Measurements from ENCODE around the gene SLC9A3. TPM values are rescaled to one million over a fixed set of nuclear protein-coding genes. Genes with fewer than 3 reads are reported as not detected.

Gene SLC9A3
- polyA plus RNA-seq, 1 of the 3 experiments (the other 2 are of a cell fraction): 1.9 TPM

DNA sequence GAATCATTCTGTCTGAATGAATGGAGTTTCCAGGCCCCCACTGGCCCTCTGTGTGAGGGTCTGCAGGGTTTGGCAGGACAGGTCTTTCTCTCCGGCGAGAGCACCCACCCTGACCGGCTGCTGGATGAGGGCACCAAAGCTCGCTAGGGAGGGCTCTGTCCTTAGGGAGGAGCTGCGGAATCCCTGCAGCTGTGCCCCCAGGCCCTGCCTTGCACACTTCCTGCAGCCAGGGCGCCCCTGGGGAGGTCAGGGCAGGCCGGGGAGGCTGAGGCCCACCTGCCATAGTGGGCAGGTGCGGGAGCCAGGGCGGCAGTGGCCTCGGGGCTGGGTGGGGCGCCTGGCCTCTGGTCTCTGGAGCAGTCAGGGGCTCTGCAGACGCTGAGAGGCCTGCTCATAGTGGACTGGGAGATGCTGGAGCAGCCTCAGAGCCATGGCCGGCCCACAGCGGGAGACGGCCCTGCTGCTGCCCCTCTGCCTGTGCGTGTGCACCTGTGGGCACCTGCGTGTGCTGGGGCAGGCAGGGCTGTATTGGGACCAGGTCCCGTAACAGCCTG, 45.2 kb downstream of the SLC9A3 start (continued):
- TF ChIP-seq RXRA (IDR thresholded peaks at IDR 0.05; ENCODE audit: borderline replicate concordance, low read depth) (no peak), TCF12 (IDR thresholded peaks at IDR 0.05) (no peak)
- TF ChIP-seq, protein P1, sequence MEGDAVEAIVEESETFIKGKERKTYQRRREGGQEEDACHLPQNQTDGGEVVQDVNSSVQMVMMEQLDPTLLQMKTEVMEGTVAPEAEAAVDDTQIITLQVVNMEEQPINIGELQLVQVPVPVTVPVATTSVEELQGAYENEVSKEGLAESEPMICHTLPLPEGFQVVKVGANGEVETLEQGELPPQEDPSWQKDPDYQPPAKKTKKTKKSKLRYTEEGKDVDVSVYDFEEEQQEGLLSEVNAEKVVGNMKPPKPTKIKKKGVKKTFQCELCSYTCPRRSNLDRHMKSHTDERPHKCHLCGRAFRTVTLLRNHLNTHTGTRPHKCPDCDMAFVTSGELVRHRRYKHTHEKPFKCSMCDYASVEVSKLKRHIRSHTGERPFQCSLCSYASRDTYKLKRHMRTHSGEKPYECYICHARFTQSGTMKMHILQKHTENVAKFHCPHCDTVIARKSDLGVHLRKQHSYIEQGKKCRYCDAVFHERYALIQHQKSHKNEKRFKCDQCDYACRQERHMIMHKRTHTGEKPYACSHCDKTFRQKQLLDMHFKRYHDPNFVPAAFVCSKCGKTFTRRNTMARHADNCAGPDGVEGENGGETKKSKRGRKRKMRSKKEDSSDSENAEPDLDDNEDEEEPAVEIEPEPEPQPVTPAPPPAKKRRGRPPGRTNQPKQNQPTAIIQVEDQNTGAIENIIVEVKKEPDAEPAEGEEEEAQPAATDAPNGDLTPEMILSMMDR (IDR thresholded peaks at IDR 0.05): no peak

- Histone ChIP-seq H4K20me1 (ENCODE audit: insufficient read depth) (peaks cover 6% of the 10 kb centered on the region), H3K9me2 (no peaks in the 10 kb centered on the region), H3K9me3 (no peaks in the 10 kb centered on the region), H3F3A (replicated peaks; ENCODE audit: insufficient read depth) (no peaks in the 10 kb centered on the region), H3K79me2 (ENCODE audit: insufficient read depth) (no peaks in the 10 kb centered on the region), H2AFZ (ENCODE audit: low read depth) (no peak overlapping the region), H3K4me1 (ENCODE audit: control insufficient read depth in 1 of 2, insufficient read depth in 2 of 2, low read depth in 1 of 2, low read length in 1 of 2) (peaks cover 0 to 5% of the 10 kb centered on the region in 2 experiments; a peak in 1 of 4 replicates), H3K36me3 (replicated peaks in 1 of 2; ENCODE audit: control insufficient read depth in 1 of 2, insufficient read depth in 2 of 2, low read length in 1 of 2) (no peaks in the 10 kb centered on the region), H3K4me2 (no peak overlapping the region), H3K27ac (ENCODE audit: low read depth in 2 of 2, low read length in 1 of 2) (no peak overlapping the region), H3K27me3 (ENCODE audit: insufficient read depth) (no peaks in the 10 kb centered on the region), H3K4me3 (ENCODE audit: low read depth in 2 of 2, low read length in 1 of 2) (no peak overlapping the region), H3K9ac (no peak overlapping the region)
- 69% methylated on average over 8 of the region's 18 CpGs for WGBS (ENCODE audit: low lambda C conversion rate)
- no peak for DNase-seq
- ChIA-PET CTCF (interaction anchor here (1.2 kb wide), 1 partner anchor 32 kb away, joined by 3 read pairs; no protein-coding TSS in a partner anchor), POLR2A (no interaction called here)
- TF ChIP-seq YY1 (IDR thresholded peaks at IDR 0.05; ENCODE audit: low read depth): no peak
Observed at GRCh38 chr5:478369-478981, 45.8 kb downstream of the SLC9A3 start.

- no peak overlapping the region for H3K9ac ChIP-seq
- H4K20me1 ChIP-seq (ENCODE audit: insufficient read depth): peaks cover 6% of the 10 kb centered on the region
- H3K4me1 ChIP-seq (ENCODE audit: control insufficient read depth in 1 of 2, insufficient read depth in 2 of 2, low read depth in 1 of 2, low read length in 1 of 2): peaks cover 0 to 5% of the 10 kb centered on the region in 2 experiments; a peak in 1 of 4 replicates
- ChIA-PET CTCF (no interaction called here), POLR2A (no interaction called here)
- no peaks in the 10 kb centered on the region for H3K27me3 ChIP-seq (ENCODE audit: insufficient read depth)
- TF ChIP-seq SIN3A (IDR thresholded peaks at IDR 0.05; ENCODE audit: borderline replicate concordance, low read depth, low read length) (no peak), SMC3 (IDR thresholded peaks at IDR 0.05; ENCODE audit: low read depth, low read length) (no peak), PBX3 (IDR thresholded peaks at IDR 0.05) (no peak), TCF12 (IDR thresholded peaks at IDR 0.05) (no peak), NRF1 (IDR thresholded peaks at IDR 0.05; ENCODE audit: low read depth, low read length) (no peak), ELF1 (IDR thresholded peaks at IDR 0.05) (no peak), FOXJ3 (CRISPR knock-in tag; IDR thresholded peaks at IDR 0.05) (no peak), CHD2 (IDR thresholded peaks at IDR 0.05; ENCODE audit: low read length, partially characterized antibody) (no peak), MAX (IDR thresholded peaks at IDR 0.05; ENCODE audit: low read depth) (no peak), GABPA (IDR thresholded peaks at IDR 0.05; ENCODE audit: low read depth) (no peak)
- TF ChIP-seq, protein P2, sequence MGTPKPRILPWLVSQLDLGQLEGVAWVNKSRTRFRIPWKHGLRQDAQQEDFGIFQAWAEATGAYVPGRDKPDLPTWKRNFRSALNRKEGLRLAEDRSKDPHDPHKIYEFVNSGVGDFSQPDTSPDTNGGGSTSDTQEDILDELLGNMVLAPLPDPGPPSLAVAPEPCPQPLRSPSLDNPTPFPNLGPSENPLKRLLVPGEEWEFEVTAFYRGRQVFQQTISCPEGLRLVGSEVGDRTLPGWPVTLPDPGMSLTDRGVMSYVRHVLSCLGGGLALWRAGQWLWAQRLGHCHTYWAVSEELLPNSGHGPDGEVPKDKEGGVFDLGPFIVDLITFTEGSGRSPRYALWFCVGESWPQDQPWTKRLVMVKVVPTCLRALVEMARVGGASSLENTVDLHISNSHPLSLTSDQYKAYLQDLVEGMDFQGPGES (IDR thresholded peaks at IDR 0.05; ENCODE audit: low read depth, low read length): no peak
- TF ChIP-seq, protein P3, sequence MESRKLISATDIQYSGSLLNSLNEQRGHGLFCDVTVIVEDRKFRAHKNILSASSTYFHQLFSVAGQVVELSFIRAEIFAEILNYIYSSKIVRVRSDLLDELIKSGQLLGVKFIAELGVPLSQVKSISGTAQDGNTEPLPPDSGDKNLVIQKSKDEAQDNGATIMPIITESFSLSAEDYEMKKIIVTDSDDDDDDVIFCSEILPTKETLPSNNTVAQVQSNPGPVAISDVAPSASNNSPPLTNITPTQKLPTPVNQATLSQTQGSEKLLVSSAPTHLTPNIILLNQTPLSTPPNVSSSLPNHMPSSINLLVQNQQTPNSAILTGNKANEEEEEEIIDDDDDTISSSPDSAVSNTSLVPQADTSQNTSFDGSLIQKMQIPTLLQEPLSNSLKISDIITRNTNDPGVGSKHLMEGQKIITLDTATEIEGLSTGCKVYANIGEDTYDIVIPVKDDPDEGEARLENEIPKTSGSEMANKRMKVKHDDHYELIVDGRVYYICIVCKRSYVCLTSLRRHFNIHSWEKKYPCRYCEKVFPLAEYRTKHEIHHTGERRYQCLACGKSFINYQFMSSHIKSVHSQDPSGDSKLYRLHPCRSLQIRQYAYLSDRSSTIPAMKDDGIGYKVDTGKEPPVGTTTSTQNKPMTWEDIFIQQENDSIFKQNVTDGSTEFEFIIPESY (IDR thresholded peaks at IDR 0.05; ENCODE audit: borderline replicate concordance, low read depth): no peak
- H3K4me3 ChIP-seq (ENCODE audit: low read depth in 2 of 2, low read length in 1 of 2): no peak overlapping the region
- 31% methylated on average over 4 of the region's 13 CpGs for WGBS (ENCODE audit: low lambda C conversion rate)
- no peaks in the 10 kb centered on the region for H3K79me2 ChIP-seq (ENCODE audit: insufficient read depth)
- H3K27ac ChIP-seq (ENCODE audit: low read depth in 2 of 2, low read length in 1 of 2): no peak overlapping the region
- no peaks in the 10 kb centered on the region for H3K9me3 ChIP-seq
- H3K9me2 ChIP-seq: no peaks in the 10 kb centered on the region
- no peaks in the 10 kb centered on the region for H3F3A ChIP-seq (replicated peaks; ENCODE audit: insufficient read depth)
- no peaks in the 10 kb centered on the region for H3K36me3 ChIP-seq (replicated peaks in 1 of 2; ENCODE audit: control insufficient read depth in 1 of 2, insufficient read depth in 2 of 2, low read length in 1 of 2)
- no peak for DNase-seq
- no peak overlapping the region for H2AFZ ChIP-seq (ENCODE audit: low read depth)
- H3K4me2 ChIP-seq: no peak overlapping the region
Observed at GRCh38 chr5:477871-478270, 46.4 kb downstream of the SLC9A3 start.
